Gastrocnemius medialis (tissue), 4 donors: ENCODE results near the gene PBX1. TPM values are rescaled to one million over a fixed set of nuclear protein-coding genes. Genes with fewer than 3 reads are reported as not detected.

Experiments
- ATAC-seq, 2 donors: fragments of 150-250 bp; one replicate each; pipeline ENCODE4 v1.9.1; 2016
- DNase-seq, 2 donors: peaks; one replicate each; pipeline ENCODE4 v3.0.0-alpha.2; 2019
- H3K27ac ChIP-seq, 4 donors: fragments of 200-600 bp; sonication (generic); 1 replicate in 1 of 4; 2 replicates in 3 of 4; pipeline ENCODE4 v1.5.1; 2016 to 2018; ENCODE audit warnings: mild to moderate bottlenecking in 2 of 4, moderate library complexity in 1 of 4
- H3K27me3 ChIP-seq, 3 donors: fragments of 200-600 bp; sonication (generic) in 2 of 3; 1 replicate in 1 of 3; 2 replicates in 2 of 3; pipeline versions ENCODE4 v1.5.1 to v1.6.0; 2016 to 2019; ENCODE audit warnings: mild to moderate bottlenecking in 1 of 3, moderate library complexity in 1 of 3
- H3K36me3 ChIP-seq, 2 donors: fragments of 200-600 bp; sonication (generic) in 1 of 2; one replicate each; pipeline ENCODE4 v1.5.1; 2017 to 2018
- H3K4me1 ChIP-seq, 2 donors: fragments of 200-600 bp; sonication (generic) in 1 of 2; one replicate each; pipeline ENCODE4 v1.5.1; 2016 to 2017; ENCODE audit warnings: mild to moderate bottlenecking in 2 of 2
- H3K4me3 ChIP-seq, 4 donors: fragments of 200-600 bp; sonication (generic) in 3 of 4; 1 replicate in 1 of 4; 2 replicates in 3 of 4; pipeline ENCODE4 v1.5.1; 2016 to 2019; ENCODE audit warnings: mild to moderate bottlenecking in 2 of 4
- H3K9me3 ChIP-seq, 3 donors: fragments of 200-600 bp; sonication (generic) in 2 of 3; 1 replicate in 1 of 3; 2 replicates in 2 of 3; pipeline ENCODE4 v1.5.1; 2016 to 2019
- POLR2A ChIP-seq, 2 donors: fragments of 450-650 bp; IDR thresholded peaks; one replicate each; pipeline ENCODE4 v1.6.1; 2017; ENCODE audit warnings: antibody characterized with exemption in 2 of 2, mild to moderate bottlenecking in 2 of 2, moderate library complexity in 2 of 2
- in situ Hi-C, 4 donors: fragments of 200-750 bp; cut with MboI; loops; one replicate each; pipeline versions ENCODE4 v1.15.0 to v1.8.0; 2017; ENCODE audit warnings: low sequenced_read_pairs in 4 of 4
- intact Hi-C: fragments of 100-400 bp; cut with DNase I; formaldehyde crosslinking; loops from one replicate; pipeline ENCODE4 v1.15.1; 2023; ENCODE audit warnings: low total_unique reads
- total RNA-seq, 4 donors: library from RNA; depleted of rRNA; stranded (reverse); fragments of >200 nt; gene quantifications; one replicate each; pipeline versions ENCODE4 v1.1.0 to v1.2.3, GENCODE V29; 2016
- TF ChIP-seq, protein P1 (sequence below), 5 experiments: fragments of 450-650 bp in 3 of 5; fragments of 200-600 bp in 2 of 5; sonication (generic) in 2 of 5; IDR thresholded peaks in 4 of 5; conservative IDR thresholded peaks in 1 of 5; 1 replicate in 4 of 5; 2 replicates in 1 of 5; pipeline ENCODE4 v1.5.1; 2016 to 2019; ENCODE audit warnings: antibody characterized with exemption in 5 of 5, mild to moderate bottlenecking in 3 of 5, moderate library complexity in 3 of 5

PBX1 gene
- total RNA-seq, 4 donors from 2014 or later = 21.7 to 36.5 (median 29.0) TPM

GRCh38 chr1:164802529-164803282 lies 243.7 kb downstream of the PBX1 start:
- in situ Hi-C loops (no loop called here), intact Hi-C loops (no loop called here)
- ATAC-seq = peak in 1 of 2 donors; percentile 61

GRCh38 chr1:164803366-164803765 lies 244.4 kb downstream of the PBX1 start:
- intact Hi-C loops (no loop called here), in situ Hi-C loops (no loop called here)
- Histone ChIP-seq H3K9me3 (no peaks in the 10 kb centered on the region), H3K27me3 (no peaks in the 10 kb centered on the region), H3K36me3 (peaks cover 0 to 8% of the 10 kb centered on the region in 2 donors), H3K27ac (peak overlapping the region; percentile 64 to 83 (median 81)), H3K4me1 (peaks cover 54 to 70% of the 10 kb centered on the region in 2 donors), H3K4me3 (no peak overlapping the region)
- ATAC-seq = no peak
- no peak for TF ChIP-seq POLR2A (IDR thresholded peaks at IDR 0.05)
- TF ChIP-seq, protein P1, sequence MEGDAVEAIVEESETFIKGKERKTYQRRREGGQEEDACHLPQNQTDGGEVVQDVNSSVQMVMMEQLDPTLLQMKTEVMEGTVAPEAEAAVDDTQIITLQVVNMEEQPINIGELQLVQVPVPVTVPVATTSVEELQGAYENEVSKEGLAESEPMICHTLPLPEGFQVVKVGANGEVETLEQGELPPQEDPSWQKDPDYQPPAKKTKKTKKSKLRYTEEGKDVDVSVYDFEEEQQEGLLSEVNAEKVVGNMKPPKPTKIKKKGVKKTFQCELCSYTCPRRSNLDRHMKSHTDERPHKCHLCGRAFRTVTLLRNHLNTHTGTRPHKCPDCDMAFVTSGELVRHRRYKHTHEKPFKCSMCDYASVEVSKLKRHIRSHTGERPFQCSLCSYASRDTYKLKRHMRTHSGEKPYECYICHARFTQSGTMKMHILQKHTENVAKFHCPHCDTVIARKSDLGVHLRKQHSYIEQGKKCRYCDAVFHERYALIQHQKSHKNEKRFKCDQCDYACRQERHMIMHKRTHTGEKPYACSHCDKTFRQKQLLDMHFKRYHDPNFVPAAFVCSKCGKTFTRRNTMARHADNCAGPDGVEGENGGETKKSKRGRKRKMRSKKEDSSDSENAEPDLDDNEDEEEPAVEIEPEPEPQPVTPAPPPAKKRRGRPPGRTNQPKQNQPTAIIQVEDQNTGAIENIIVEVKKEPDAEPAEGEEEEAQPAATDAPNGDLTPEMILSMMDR (IDR thresholded peaks at IDR 0.05 in 4 of 5, conservative IDR thresholded peaks at IDR 0.05 in 1 of 5) = no peak
- no peak for DNase-seq

More at GRCh38 chr1:164802529-164803282, 243.7 kb downstream of the PBX1 start:
- Histone ChIP-seq H3K27ac (peak overlapping the region; percentile 64 to 83 (median 81)), H3K4me1 (peaks cover 54 to 70% of the 10 kb centered on the region in 2 donors), H3K36me3 (peaks cover 0 to 1% of the 10 kb centered on the region in 2 donors), H3K27me3 (no peaks in the 10 kb centered on the region), H3K9me3 (no peaks in the 10 kb centered on the region), H3K4me3 (peak overlapping the region in 1 of 4 donors; percentile 16)
- no peak for DNase-seq
- TF ChIP-seq POLR2A (IDR thresholded peaks at IDR 0.05) = no peak
- TF ChIP-seq, protein P1 (IDR thresholded peaks at IDR 0.05 in 4 of 5, conservative IDR thresholded peaks at IDR 0.05 in 1 of 5) = no peak

DNA sequence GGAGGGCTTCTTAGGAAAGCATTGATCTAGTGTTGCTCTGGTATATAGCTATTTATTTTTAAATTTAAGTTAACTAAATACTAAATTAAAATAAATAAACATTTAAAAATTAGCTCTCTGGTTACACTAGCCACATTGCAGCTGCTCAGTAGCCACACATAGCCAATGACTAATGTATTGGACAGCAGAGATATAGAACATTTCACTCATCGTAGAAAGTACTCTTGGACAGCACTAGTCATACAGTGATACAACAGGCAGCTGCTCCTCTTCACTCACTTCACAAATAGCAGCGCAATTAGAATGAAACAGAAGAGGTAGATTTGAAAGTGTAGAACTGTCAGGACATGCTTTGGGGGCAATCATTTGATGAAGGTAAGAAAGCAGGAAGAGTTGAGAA lies 245.4 kb downstream of the PBX1 start:
- Histone ChIP-seq H3K4me3 (no peak overlapping the region), H3K36me3 (peaks cover 0 to 8% of the 10 kb centered on the region in 2 donors), H3K27me3 (no peaks in the 10 kb centered on the region), H3K27ac (peak overlapping the region; percentile 64 to 83 (median 81)), H3K4me1 (peaks cover 54 to 70% of the 10 kb centered on the region in 2 donors), H3K9me3 (no peaks in the 10 kb centered on the region)
- ATAC-seq (peak; percentile 96 to 99), DNase-seq (no peak)
- intact Hi-C loops = no loop called here
- TF ChIP-seq, protein P1 (IDR thresholded peaks at IDR 0.05 in 4 of 5, conservative IDR thresholded peaks at IDR 0.05 in 1 of 5) = no peak
- no peak for TF ChIP-seq POLR2A (IDR thresholded peaks at IDR 0.05)
- in situ Hi-C loops = no loop called here

DNA sequence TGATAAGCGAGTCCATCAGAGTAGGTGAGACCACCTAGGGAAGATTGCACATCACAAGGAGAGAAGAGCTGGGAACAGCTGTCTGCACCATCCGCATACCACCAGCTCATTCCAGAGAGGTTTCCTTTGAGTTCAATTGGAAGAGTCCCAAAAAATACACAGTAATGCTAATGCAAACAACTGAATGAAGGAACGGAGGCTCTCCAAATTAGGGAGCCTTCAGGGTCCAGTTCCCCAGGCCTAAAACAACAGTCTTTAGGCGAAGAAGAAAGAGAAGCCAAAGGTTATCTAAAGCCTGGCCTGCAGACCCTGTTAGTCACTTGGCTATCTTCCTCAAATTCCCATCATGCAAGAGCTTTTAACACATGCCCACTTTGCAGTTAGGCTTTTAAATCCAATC lies 246.4 kb downstream of the PBX1 start:
- peaks cover 0 to 8% of the 10 kb centered on the region in 2 donors for H3K36me3 ChIP-seq
- intact Hi-C loops = no loop called here
- H3K27ac ChIP-seq = peak overlapping the region in 2 of 4 donors; percentile 80 to 82
- in situ Hi-C loops = no loop called here
- no peak overlapping the region for H3K4me3 ChIP-seq
- no peaks in the 10 kb centered on the region for H3K27me3 ChIP-seq
- no peaks in the 10 kb centered on the region for H3K9me3 ChIP-seq
- no peak for DNase-seq
- TF ChIP-seq, protein P1 (IDR thresholded peaks at IDR 0.05 in 4 of 5, conservative IDR thresholded peaks at IDR 0.05 in 1 of 5) = no peak
- no peak for TF ChIP-seq POLR2A (IDR thresholded peaks at IDR 0.05)
- no peak for ATAC-seq
- peaks cover 54 to 64% of the 10 kb centered on the region in 2 donors for H3K4me1 ChIP-seq
